ENCODE data around the gene IQSEC3. TPM values are rescaled to one million over a fixed set of nuclear protein-coding genes. Genes with fewer than 3 reads are reported as not detected.
A peak's percentile ranks its signal among the peaks of the same experiment; 100 is the strongest.

The IQSEC3 gene
- total RNA-seq, 1 experiment from 2014 or later, result 0.55 TPM

DNA sequence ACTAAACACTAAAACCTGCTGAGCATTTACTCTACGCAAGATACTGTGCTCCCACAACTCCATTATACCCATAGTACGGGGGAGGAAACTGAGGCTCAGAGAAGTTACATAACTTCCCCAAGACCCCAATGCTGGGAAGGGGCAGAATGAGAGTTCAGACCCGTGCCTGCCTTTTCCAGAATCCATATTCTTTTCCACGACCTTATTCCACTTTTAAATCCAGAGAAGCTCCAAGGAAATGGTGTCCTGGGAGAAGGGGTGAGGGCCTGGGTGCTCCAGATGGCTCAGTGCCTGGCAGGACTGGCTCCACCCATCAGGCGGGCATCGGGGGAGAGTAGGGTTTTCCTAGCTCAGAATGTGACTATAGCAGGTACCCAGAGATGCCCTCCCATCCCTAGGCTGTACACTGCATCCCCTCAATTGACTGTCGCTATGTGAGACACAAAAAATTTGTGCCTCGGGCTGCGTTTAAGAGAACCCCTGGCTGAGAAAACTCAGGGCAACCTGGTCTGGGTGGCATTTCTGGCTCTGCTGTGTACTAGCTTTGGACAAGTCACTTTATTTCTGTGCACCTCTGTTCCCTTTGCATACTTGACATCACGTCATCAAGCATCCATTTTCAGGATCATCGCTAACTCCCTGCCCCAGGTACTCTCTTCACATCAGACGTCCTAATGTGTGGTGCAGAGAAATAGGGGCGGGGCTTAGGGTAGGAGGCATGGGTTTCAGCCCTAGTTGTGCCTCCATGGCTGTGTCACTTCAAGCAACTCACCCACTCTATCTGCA lies 11.6 kb upstream of the IQSEC3 start:
- Mint-ChIP-seq H3K27ac (no peak overlapping the region), H3K9me3 (peaks cover 10 to 36% of the 10 kb centered on the region in 2 experiments), H3K4me1 (peaks cover 22 to 25% of the 10 kb centered on the region in 2 experiments), H3K27me3 (ENCODE audit: low read depth) (peaks cover 45% of the 10 kb centered on the region), H3K4me3 (no peak overlapping the region), H3K36me3 (ENCODE audit: insufficient read depth in 1 of 3, low read depth in 3 of 3) (no peaks in the 10 kb centered on the region)
- H4K8ac ChIP-seq (replicated peaks; ENCODE audit: insufficient read length, low read depth, low read length), result no peak overlapping the region
- WGBS (ENCODE audit: extremely low coverage, insufficient read length, low lambda C conversion rate), result no CpG with 5 or more reads among the region's 13 CpGs
- H2AFZ ChIP-seq (ENCODE audit: low read length), result no peak overlapping the region
- no peak overlapping the region for H3K9ac ChIP-seq (ENCODE audit: extremely low read depth, insufficient read length, low read length)
- H4K5ac ChIP-seq (ENCODE audit: insufficient read length, low read depth, low read length), result no peak overlapping the region
- H3K4me2 ChIP-seq (ENCODE audit: insufficient read depth, insufficient read length, low read length), result no peak overlapping the region
- no peak overlapping the region for H2BK5ac ChIP-seq (ENCODE audit: insufficient read length, low read length)
- peak; percentile 34 for DNase-seq
- no peak overlapping the region for H2BK120ac ChIP-seq (ENCODE audit: low read depth, low read length, poor library complexity, severe bottlenecking)
- no peak overlapping the region for H2BK12ac ChIP-seq (ENCODE audit: insufficient read length, low read depth, low read length)
- no peaks in the 10 kb centered on the region for H3K79me2 ChIP-seq (ENCODE audit: insufficient read depth, low read length)
- H3K79me1 ChIP-seq (ENCODE audit: insufficient read depth, low read depth, low read length, poor library complexity, severe bottlenecking), result no peaks in the 10 kb centered on the region
- no peaks in the 10 kb centered on the region for H3K9me3 ChIP-seq (ENCODE audit: control insufficient read depth, low read depth, low read length)
- H3K27me3 ChIP-seq (ENCODE audit: insufficient read depth, low read length), result peaks cover 5% of the 10 kb centered on the region; the same call in 1 of the 2 replicates
- no peak overlapping the region for H2AK5ac ChIP-seq (ENCODE audit: insufficient read length, low read length)
- H3K4me1 ChIP-seq (ENCODE audit: insufficient read depth, low read length), result no peaks in the 10 kb centered on the region; the same call in 1 of the 2 replicates
- no peak overlapping the region for H3K23ac ChIP-seq (ENCODE audit: insufficient read length, low read depth, low read length)
- H3K56ac ChIP-seq (ENCODE audit: insufficient read length, low read depth, low read length), result no peak overlapping the region
- no peak overlapping the region for H2BK15ac ChIP-seq (ENCODE audit: low read depth, low read length)
- H4K20me1 ChIP-seq (ENCODE audit: control insufficient read depth, insufficient read depth, insufficient read length), result peaks cover 3% of the 10 kb centered on the region
- no peak overlapping the region for H3K27ac ChIP-seq (ENCODE audit: insufficient read length, low read depth, low read length)
- H3K18ac ChIP-seq (ENCODE audit: insufficient read length, low read depth, low read length), result no peak overlapping the region
- H3K14ac ChIP-seq (ENCODE audit: insufficient read depth, low read length), result no peak overlapping the region
- H3K4ac ChIP-seq (ENCODE audit: low read depth, low read length), result no peak overlapping the region
- no peak overlapping the region for H2BK20ac ChIP-seq (ENCODE audit: low read depth, low read length, poor library complexity, severe bottlenecking)
- H3K23me2 ChIP-seq (ENCODE audit: insufficient read length, low read depth, low read length, poor library complexity, severe bottlenecking), result peaks cover 3% of the 10 kb centered on the region
- TF ChIP-seq, protein P1, sequence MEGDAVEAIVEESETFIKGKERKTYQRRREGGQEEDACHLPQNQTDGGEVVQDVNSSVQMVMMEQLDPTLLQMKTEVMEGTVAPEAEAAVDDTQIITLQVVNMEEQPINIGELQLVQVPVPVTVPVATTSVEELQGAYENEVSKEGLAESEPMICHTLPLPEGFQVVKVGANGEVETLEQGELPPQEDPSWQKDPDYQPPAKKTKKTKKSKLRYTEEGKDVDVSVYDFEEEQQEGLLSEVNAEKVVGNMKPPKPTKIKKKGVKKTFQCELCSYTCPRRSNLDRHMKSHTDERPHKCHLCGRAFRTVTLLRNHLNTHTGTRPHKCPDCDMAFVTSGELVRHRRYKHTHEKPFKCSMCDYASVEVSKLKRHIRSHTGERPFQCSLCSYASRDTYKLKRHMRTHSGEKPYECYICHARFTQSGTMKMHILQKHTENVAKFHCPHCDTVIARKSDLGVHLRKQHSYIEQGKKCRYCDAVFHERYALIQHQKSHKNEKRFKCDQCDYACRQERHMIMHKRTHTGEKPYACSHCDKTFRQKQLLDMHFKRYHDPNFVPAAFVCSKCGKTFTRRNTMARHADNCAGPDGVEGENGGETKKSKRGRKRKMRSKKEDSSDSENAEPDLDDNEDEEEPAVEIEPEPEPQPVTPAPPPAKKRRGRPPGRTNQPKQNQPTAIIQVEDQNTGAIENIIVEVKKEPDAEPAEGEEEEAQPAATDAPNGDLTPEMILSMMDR (conservative IDR thresholded peaks at IDR 0.05), result no peak
- no peak overlapping the region for H3T11ph ChIP-seq (ENCODE audit: low read length)
- H4K91ac ChIP-seq (ENCODE audit: insufficient read length, low read depth, low read length), result no peak overlapping the region

Data from H9 (cell line).